WI38 (cell line): ENCODE data around the gene THAP5.

Source experiments
- H3K4me3 ChIP-seq: 2 replicates; pipeline ENCODE4 v1.5.1; 2011; ENCODE audit warnings: low read depth, mild to moderate bottlenecking, control low read depth, low read length
- TF ChIP-seq, protein P1 (sequence below): IDR thresholded peaks from 2 replicates; pipeline ENCODE4 v1.5.1; 2012; ENCODE audit warnings: low read depth, mild to moderate bottlenecking, control low read depth, low read length

The THAP5 gene

DNA sequence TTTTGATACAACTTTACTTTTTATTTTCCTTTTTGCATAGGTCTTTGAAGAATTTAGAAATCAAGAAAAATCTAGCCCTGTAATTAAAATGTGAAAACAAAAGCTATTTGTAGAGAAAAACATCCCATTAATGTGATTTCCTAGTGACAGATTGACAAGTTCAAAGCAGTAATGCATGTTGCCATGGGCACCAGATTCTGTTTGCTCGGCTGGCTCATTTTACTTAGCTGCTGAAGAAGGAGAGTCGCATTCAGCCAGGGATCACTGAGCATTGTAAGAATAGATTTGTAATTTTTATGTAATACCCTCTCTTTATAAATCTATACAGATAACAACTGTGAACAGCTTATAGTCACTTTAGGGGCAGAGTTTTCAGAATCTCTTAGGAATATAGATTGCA, 28.6 kb upstream of the THAP5 start:
- TF ChIP-seq, protein P1, sequence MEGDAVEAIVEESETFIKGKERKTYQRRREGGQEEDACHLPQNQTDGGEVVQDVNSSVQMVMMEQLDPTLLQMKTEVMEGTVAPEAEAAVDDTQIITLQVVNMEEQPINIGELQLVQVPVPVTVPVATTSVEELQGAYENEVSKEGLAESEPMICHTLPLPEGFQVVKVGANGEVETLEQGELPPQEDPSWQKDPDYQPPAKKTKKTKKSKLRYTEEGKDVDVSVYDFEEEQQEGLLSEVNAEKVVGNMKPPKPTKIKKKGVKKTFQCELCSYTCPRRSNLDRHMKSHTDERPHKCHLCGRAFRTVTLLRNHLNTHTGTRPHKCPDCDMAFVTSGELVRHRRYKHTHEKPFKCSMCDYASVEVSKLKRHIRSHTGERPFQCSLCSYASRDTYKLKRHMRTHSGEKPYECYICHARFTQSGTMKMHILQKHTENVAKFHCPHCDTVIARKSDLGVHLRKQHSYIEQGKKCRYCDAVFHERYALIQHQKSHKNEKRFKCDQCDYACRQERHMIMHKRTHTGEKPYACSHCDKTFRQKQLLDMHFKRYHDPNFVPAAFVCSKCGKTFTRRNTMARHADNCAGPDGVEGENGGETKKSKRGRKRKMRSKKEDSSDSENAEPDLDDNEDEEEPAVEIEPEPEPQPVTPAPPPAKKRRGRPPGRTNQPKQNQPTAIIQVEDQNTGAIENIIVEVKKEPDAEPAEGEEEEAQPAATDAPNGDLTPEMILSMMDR = no peak
- H3K4me3 ChIP-seq = no peak overlapping the region

- TF ChIP-seq, protein P1 = no peak
- H3K4me3 ChIP-seq = no peak overlapping the region
These were observed 27.1 kb upstream of the THAP5 start for GRCh38 chr7:108596560-108596959.

DNA sequence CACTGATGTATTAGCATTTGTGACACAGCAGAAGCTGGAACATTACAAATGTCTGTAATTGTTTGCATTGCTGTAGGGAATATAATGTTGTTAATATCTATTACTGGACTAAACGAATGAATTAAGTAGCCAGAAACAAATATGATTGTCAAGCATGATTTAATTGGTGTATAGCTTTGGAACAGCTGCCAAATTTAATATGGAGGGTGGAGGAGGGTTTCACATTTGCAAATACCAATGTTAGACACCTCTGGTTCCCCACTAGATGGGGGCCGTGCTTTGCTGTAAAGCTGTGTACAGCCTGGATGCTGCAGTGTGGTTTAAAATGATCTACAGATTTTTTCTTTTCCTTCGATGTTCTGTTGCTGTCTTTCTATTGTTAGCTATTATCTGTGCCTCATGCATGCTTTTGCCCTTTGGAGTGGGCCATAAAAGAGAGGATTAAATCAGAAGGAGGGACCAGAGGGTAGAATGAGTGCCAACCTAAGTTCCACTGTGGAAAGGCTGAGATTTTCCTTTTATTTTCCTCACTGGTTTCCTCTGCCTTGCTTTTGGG, 23.2 kb upstream of the THAP5 start:
- H3K4me3 ChIP-seq = no peak overlapping the region
- TF ChIP-seq, protein P1 = 0 out of 2 replicates have a peak, but pooled peaks have one; percentile 6

- TF ChIP-seq, protein P1 = no peak
- H3K4me3 ChIP-seq = no peak overlapping the region
These were observed 21.1 kb upstream of the THAP5 start for GRCh38 chr7:108590606-108591005.

- TF ChIP-seq, protein P1 = no peak
- H3K4me3 ChIP-seq = no peak overlapping the region
These were observed 20.4 kb upstream of the THAP5 start for GRCh38 chr7:108589874-108590273.

GRCh38 chr7:108589199-108589598, 19.7 kb upstream of the THAP5 start:
- TF ChIP-seq, protein P1 = no peak
- no peak overlapping the region for H3K4me3 ChIP-seq

- no peak overlapping the region for H3K4me3 ChIP-seq
- TF ChIP-seq, protein P1 = no peak
These were observed 16.8 kb upstream of the THAP5 start for GRCh38 chr7:108586274-108586710.
